ENCODE data around the gene ZFP91. TPM values are rescaled to one million over a fixed set of nuclear protein-coding genes. Genes with fewer than 3 reads are reported as not detected.

ZFP91 gene
- total RNA-seq, 2 experiments from 2014 or later, result 38.7 to 50.9 TPM

DNA sequence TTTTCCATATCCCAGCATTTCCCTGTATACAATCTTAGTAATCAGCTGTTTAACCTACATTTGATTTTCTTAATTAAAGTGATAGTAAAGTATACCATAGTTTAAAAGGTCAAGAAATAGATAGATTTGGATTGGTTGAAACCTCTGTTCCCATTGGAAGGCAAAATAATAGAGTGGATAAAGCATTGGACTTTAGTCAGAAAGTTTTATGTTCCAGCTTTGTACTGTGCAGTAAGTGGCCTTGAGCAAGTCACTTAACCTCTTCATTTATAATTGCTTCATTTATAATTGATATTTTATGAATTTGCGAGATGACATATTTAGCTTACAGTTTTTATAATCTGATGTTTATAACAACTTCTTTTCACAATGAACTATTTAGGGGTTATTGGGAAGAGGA is 3.6 kb downstream of the ZFP91 start:
- H3K9me2 ChIP-seq (ENCODE audit: insufficient read depth, low read length), result no peaks in the 10 kb centered on the region
- peaks cover 46% of the 10 kb centered on the region for H4K20me1 ChIP-seq (ENCODE audit: insufficient read depth, low read length)
- no peak overlapping the region for H3K27ac ChIP-seq (ENCODE audit: low read depth, low read length, poor library complexity, severe bottlenecking)
- peaks cover 52% of the 10 kb centered on the region for H3K4me1 ChIP-seq (ENCODE audit: insufficient read depth, low read length, poor library complexity, severe bottlenecking)
- TF ChIP-seq EZH2phosphoT487 (IDR thresholded peaks at IDR 0.05; ENCODE audit: borderline replicate concordance, low read depth, low read length), result no peak
- TF ChIP-seq, protein P1, sequence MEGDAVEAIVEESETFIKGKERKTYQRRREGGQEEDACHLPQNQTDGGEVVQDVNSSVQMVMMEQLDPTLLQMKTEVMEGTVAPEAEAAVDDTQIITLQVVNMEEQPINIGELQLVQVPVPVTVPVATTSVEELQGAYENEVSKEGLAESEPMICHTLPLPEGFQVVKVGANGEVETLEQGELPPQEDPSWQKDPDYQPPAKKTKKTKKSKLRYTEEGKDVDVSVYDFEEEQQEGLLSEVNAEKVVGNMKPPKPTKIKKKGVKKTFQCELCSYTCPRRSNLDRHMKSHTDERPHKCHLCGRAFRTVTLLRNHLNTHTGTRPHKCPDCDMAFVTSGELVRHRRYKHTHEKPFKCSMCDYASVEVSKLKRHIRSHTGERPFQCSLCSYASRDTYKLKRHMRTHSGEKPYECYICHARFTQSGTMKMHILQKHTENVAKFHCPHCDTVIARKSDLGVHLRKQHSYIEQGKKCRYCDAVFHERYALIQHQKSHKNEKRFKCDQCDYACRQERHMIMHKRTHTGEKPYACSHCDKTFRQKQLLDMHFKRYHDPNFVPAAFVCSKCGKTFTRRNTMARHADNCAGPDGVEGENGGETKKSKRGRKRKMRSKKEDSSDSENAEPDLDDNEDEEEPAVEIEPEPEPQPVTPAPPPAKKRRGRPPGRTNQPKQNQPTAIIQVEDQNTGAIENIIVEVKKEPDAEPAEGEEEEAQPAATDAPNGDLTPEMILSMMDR (conservative IDR thresholded peaks at IDR 0.05; ENCODE audit: low read length), result no peak
- ChIA-PET POLR2A (interaction anchor here (1.0 kb wide), 2 partner anchors 14 to 28 kb away, joined by 3 read pairs; no protein-coding TSS in a partner anchor), CTCF (ENCODE audit: unreplicated experiment) (no interaction called here)
- H2AFZ ChIP-seq (ENCODE audit: low read length), result no peak overlapping the region
- peaks cover 67% of the 10 kb centered on the region for H3K36me3 ChIP-seq (ENCODE audit: insufficient read depth, low read length)
- H3K4me2 ChIP-seq (ENCODE audit: low read length), result peak overlapping the region; percentile 81
- H3K9me3 ChIP-seq (ENCODE audit: low read length), result no peaks in the 10 kb centered on the region
- DNase-seq (ENCODE audit: low spot score), result no peak
- no TSS peak for BruUV-seq (replicated peaks)
- intact Hi-C loops (cut with micrococcal nuclease; ENCODE audit: unreplicated experiment), result loop anchor here (5.0 kb wide), 1 partner anchor 35 kb away; no protein-coding TSS in a partner anchor
- H3K79me2 ChIP-seq (ENCODE audit: insufficient read depth, low read depth, low read length), result peaks cover 79% of the 10 kb centered on the region
- peak overlapping the region; percentile 87 for H3K4me3 ChIP-seq (ENCODE audit: low read depth, low read length, poor library complexity, severe bottlenecking)

DNA sequence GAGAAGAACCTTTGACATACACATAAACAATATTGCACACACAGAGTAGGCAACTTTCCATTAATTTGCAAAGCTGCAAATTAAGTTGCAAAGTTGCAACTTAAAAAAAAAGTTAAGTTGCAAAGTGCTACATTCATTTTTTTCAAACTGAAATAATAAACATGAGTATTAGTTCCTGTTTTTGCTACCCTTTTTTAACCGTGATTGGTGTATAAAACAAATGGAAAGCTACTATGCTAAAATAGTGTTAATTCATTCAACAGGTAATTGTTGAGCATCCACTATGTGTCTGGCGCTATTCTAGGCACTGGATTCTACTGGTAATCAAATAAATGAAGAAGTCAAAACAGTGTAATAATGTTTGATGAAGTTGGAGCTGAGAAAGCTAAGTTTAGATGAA is 8.1 kb downstream of the ZFP91 start:
- Histone ChIP-seq H2AFZ (ENCODE audit: low read length) (no peak overlapping the region), H3K4me3 (ENCODE audit: low read depth, low read length, poor library complexity, severe bottlenecking) (no peak overlapping the region), H3K4me1 (ENCODE audit: insufficient read depth, low read length, poor library complexity, severe bottlenecking) (peaks cover 40% of the 10 kb centered on the region), H3K9me3 (ENCODE audit: low read length) (no peaks in the 10 kb centered on the region), H3K4me2 (ENCODE audit: low read length) (peak overlapping the region; percentile 27), H3K27ac (ENCODE audit: low read depth, low read length, poor library complexity, severe bottlenecking) (no peak overlapping the region), H3K79me2 (ENCODE audit: insufficient read depth, low read depth, low read length) (peaks cover 100% of the 10 kb centered on the region), H3K9me2 (ENCODE audit: insufficient read depth, low read length) (no peaks in the 10 kb centered on the region), H3K36me3 (ENCODE audit: insufficient read depth, low read length) (peaks cover 90% of the 10 kb centered on the region), H4K20me1 (ENCODE audit: insufficient read depth, low read length) (peaks cover 45% of the 10 kb centered on the region; the same call in 1 of the 2 replicates)
- ChIA-PET POLR2A (interaction anchor here (0.6 to 2.1 kb wide), 6 partner anchors 11 to 45 kb away, joined by 3 to 6 read pairs (median 4); partner anchors contain the start of genes CNTF and LPXN), CTCF (ENCODE audit: unreplicated experiment) (no interaction called here)
- BruUV-seq (replicated peaks), result no TSS peak
- no peak for TF ChIP-seq EZH2phosphoT487 (IDR thresholded peaks at IDR 0.05; ENCODE audit: borderline replicate concordance, low read depth, low read length)
- TF ChIP-seq, protein P1 (conservative IDR thresholded peaks at IDR 0.05; ENCODE audit: low read length), result no peak
- no peak for DNase-seq (ENCODE audit: low spot score)
- intact Hi-C loops (cut with micrococcal nuclease; ENCODE audit: unreplicated experiment), result no loop called here

DNA sequence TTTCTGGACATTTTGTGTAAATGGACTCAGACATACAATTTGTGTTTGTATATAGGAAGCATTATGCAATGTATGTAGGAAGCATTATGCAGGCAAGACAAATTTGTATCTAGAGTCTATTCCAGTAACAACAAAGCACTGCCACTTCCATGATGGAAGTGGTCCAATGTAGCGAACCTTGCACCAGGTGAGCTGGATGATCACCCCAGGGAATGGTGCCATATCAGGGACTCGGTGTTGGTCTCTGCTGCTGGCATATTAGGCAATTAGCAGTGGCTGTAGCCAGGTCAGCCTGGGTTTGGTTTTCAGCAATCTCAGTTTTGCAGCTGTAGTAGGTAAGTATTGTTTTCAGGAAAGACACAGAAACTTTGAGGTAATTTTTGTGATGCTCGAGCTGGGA is 12.8 kb downstream of the ZFP91 start:
- Histone ChIP-seq H3K4me2 (ENCODE audit: low read length) (no peak overlapping the region), H3K4me1 (ENCODE audit: insufficient read depth, low read length, poor library complexity, severe bottlenecking) (peaks cover 8% of the 10 kb centered on the region), H3K79me2 (ENCODE audit: insufficient read depth, low read depth, low read length) (peaks cover 99% of the 10 kb centered on the region), H3K36me3 (ENCODE audit: insufficient read depth, low read length) (peaks cover 93% of the 10 kb centered on the region), H4K20me1 (ENCODE audit: insufficient read depth, low read length) (peaks cover 29% of the 10 kb centered on the region; the same call in 1 of the 2 replicates), H3K27ac (ENCODE audit: low read depth, low read length, poor library complexity, severe bottlenecking) (no peak overlapping the region), H3K9me3 (ENCODE audit: low read length) (no peaks in the 10 kb centered on the region), H3K4me3 (ENCODE audit: low read depth, low read length, poor library complexity, severe bottlenecking) (no peak overlapping the region), H3K9me2 (ENCODE audit: insufficient read depth, low read length) (no peaks in the 10 kb centered on the region), H2AFZ (ENCODE audit: low read length) (no peak overlapping the region)
- no peak for DNase-seq (ENCODE audit: low spot score)
- intact Hi-C loops (cut with micrococcal nuclease; ENCODE audit: unreplicated experiment), result no loop called here
- CTCF ChIA-PET (ENCODE audit: unreplicated experiment), result no interaction called here
- no TSS peak for BruUV-seq (replicated peaks)
- POLR2A ChIA-PET, result interaction anchor here (0.6 to 1.0 kb wide), 2 partner anchors 33 to 1734 kb away, joined by 5 to 8 read pairs; no protein-coding TSS in a partner anchor
- TF ChIP-seq, protein P1 (conservative IDR thresholded peaks at IDR 0.05; ENCODE audit: low read length), result no peak
- no peak for TF ChIP-seq EZH2phosphoT487 (IDR thresholded peaks at IDR 0.05; ENCODE audit: borderline replicate concordance, low read depth, low read length)

Data from OCI-LY7 (cell line).